GM12864 (cell line): ENCODE results near the gene MAP3K5.

ENCODE experiments used
- DNase-seq: peaks from one replicate; pipeline ENCODE4 v3.0.0-alpha.2; 2011; ENCODE audit warnings: low read depth
- H3K4me3 ChIP-seq: 2 replicates; pipeline ENCODE4 v1.5.1; 2011; ENCODE audit warnings: mild to moderate bottlenecking, low read depth, low read length, control low read depth
- CTCF ChIP-seq: IDR thresholded peaks from 2 replicates; pipeline ENCODE4 v1.5.1; 2011; ENCODE audit warnings: low read depth, mild to moderate bottlenecking, moderate library complexity, low read length, control low read depth, inconsistent platforms; ENCODE audit errors: missing control alignments

The MAP3K5 gene

GRCh38 chr6:136673571-136673970 lies 118.7 kb downstream of the MAP3K5 start:
- no peak overlapping the region for H3K4me3 ChIP-seq
- TF ChIP-seq CTCF, result no peak
- no peak for DNase-seq

- no peak for TF ChIP-seq CTCF
- no peak for DNase-seq
- no peak overlapping the region for H3K4me3 ChIP-seq
These were observed 120.1 kb downstream of the MAP3K5 start for GRCh38 chr6:136672144-136672543.

GRCh38 chr6:136669299-136669699 lies 123.0 kb downstream of the MAP3K5 start:
- no peak overlapping the region for H3K4me3 ChIP-seq
- no peak for TF ChIP-seq CTCF
- DNase-seq, result no peak

GRCh38 chr6:136668571-136668970 lies 123.7 kb downstream of the MAP3K5 start:
- TF ChIP-seq CTCF, result no peak
- H3K4me3 ChIP-seq, result no peak overlapping the region
- no peak for DNase-seq

GRCh38 chr6:136666041-136666440 lies 126.2 kb downstream of the MAP3K5 start:
- TF ChIP-seq CTCF, result no peak
- no peak for DNase-seq
- H3K4me3 ChIP-seq, result no peak overlapping the region

GRCh38 chr6:136662347-136663237 lies 129.7 kb downstream of the MAP3K5 start:
- TF ChIP-seq CTCF, result no peak
- H3K4me3 ChIP-seq, result no peak overlapping the region
- no peak for DNase-seq

- H3K4me3 ChIP-seq, result no peak overlapping the region
- TF ChIP-seq CTCF, result no peak
These were observed 131.6 kb downstream of the MAP3K5 start for GRCh38 chr6:136660727-136661126.

More at GRCh38 chr6:136660727-136661126, 131.6 kb downstream of the MAP3K5 start:
- no peak for DNase-seq
